Fibroblast of villous mesenchyme (primary cell): ENCODE data around the gene ADD2. TPM values are rescaled to one million over a fixed set of nuclear protein-coding genes. Genes with fewer than 3 reads are reported as not detected.
A peak's percentile ranks its signal among the peaks of the same experiment; 100 is the strongest.

Experiments
- DNase-seq: peaks from one replicate; pipeline ENCODE4 v3.0.0-alpha.2; 2010; ENCODE audit warnings: low read depth
- H3K4me3 ChIP-seq: 2 replicates; pipeline ENCODE4 v1.5.1; 2011; ENCODE audit warnings: low read depth, mild to moderate bottlenecking, low read length
- total RNA-seq: library from RNA; depleted of rRNA; stranded (reverse); fragments of >200 nt; gene quantifications from 2 replicates; pipeline ENCODE4 v1.2.3, GENCODE V29; 2012
- TF ChIP-seq, protein P1 (sequence below): IDR thresholded peaks from 2 replicates; pipeline ENCODE4 v1.5.1; 2012; ENCODE audit warnings: low read depth, mild to moderate bottlenecking, low read length; ENCODE audit not compliant: insufficient read depth

The ADD2 gene
- total RNA-seq, 1 donor: not detected

GRCh38 chr2:70648961-70649360 is 119.0 kb downstream of the ADD2 start:
- DNase-seq: no peak
- H3K4me3 ChIP-seq: no peak overlapping the region
- TF ChIP-seq, protein P1, sequence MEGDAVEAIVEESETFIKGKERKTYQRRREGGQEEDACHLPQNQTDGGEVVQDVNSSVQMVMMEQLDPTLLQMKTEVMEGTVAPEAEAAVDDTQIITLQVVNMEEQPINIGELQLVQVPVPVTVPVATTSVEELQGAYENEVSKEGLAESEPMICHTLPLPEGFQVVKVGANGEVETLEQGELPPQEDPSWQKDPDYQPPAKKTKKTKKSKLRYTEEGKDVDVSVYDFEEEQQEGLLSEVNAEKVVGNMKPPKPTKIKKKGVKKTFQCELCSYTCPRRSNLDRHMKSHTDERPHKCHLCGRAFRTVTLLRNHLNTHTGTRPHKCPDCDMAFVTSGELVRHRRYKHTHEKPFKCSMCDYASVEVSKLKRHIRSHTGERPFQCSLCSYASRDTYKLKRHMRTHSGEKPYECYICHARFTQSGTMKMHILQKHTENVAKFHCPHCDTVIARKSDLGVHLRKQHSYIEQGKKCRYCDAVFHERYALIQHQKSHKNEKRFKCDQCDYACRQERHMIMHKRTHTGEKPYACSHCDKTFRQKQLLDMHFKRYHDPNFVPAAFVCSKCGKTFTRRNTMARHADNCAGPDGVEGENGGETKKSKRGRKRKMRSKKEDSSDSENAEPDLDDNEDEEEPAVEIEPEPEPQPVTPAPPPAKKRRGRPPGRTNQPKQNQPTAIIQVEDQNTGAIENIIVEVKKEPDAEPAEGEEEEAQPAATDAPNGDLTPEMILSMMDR: no peak

GRCh38 chr2:70647873-70648481 is 120.0 kb downstream of the ADD2 start:
- TF ChIP-seq, protein P1: peak; percentile 99
- DNase-seq: peak; percentile 48
- no peak overlapping the region for H3K4me3 ChIP-seq

DNA sequence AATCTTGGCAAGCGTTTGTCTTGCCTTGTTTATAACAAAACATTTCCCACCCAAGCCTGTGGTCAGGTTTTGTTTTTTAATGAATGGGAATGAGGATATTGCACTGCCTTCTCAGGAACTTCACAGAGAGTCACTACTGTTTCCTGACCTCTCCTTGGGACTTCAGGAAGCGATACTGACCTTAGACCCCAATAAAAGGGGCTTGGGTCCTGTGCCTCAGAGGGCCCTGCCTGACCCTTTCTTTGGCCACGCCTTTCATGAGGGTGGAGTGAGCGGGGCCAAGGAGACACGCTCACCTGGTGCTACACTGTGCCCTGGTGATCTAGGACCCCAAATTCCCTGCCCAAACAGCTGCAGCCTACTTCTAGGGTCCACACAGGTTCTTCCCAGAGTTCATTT is 121.6 kb downstream of the ADD2 start:
- DNase-seq: no peak
- TF ChIP-seq, protein P1: no peak
- no peak overlapping the region for H3K4me3 ChIP-seq

DNA sequence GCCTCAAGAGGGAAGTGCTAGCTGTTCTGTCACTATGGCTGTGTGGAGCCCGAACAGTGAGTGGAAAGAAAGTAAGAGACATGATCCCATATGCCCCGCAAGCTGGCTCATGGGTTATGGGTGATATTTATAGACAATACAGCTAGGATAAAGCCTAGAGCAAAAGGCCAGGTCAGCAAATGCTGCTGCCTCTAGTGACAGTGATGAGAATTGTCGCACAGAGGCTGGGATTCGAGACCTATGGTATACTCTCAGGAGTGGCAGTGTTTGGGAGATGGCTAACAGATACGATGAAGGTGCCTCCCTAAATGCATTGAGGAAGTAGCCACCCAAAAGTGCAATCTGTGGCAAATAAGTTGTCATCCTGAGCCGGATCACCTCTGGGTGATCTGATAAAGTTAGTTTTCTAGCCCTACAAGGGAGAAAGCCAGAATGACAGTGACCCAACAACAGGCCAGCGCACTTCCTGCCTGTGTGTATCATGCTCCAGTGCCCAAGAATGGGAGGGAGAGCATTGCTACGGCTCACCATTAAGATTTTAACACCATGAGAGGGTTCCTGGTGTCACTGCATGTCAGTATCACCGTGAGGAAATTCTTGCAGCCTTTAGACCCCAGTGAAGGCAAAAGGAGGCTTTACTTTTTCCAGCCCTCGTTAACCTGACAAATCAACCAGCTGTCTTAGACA is 122.1 kb downstream of the ADD2 start:
- TF ChIP-seq, protein P1: no peak
- no peak for DNase-seq
- no peak overlapping the region for H3K4me3 ChIP-seq

- DNase-seq: no peak
- TF ChIP-seq, protein P1: peak; percentile 29
- no peak overlapping the region for H3K4me3 ChIP-seq
Measured at GRCh38 chr2:70643715-70644114, 124.3 kb downstream of the ADD2 start.

DNA sequence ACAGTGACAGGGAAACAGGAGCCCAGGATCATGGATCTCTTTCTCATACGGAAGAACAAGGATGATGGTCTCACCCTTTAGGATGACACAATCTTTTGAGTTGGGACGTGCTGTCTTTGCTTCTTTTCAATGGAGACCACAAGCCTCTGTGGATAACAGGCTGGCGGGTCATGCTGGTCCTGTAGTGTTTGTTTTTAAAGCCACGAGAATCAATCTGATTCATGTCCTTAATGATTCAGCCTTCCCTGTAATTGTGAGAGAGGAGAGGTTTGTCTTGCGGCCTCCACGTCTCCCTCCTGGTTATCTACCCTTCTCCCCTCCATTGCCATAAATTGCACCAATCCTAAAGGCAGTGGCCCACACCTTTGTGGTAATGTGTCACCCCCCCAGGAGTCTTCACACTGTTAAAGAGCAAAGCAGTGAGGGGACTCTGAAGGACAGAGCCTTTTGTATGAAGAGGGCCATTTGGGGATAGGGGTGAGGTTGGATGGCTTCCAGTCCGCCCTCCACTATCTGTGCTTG is 126.7 kb downstream of the ADD2 start:
- DNase-seq: no peak
- TF ChIP-seq, protein P1: no peak
- no peak overlapping the region for H3K4me3 ChIP-seq
